Trophoblast cell (in vitro differentiated cells and primary cell): ENCODE results near the gene CCN6.

Source experiments
- DNase-seq, 2 donors: peaks; one replicate each; pipeline ENCODE4 v3.0.0-alpha.2; 2016
- H2AFZ ChIP-seq: 2 replicates; pipeline ENCODE4 v1.6.1; 2013; ENCODE audit warnings: low read length, moderate library complexity, mild to moderate bottlenecking; ENCODE audit not compliant: insufficient read depth, poor library complexity
- H2AK5ac ChIP-seq: 2 replicates; pipeline ENCODE4 v1.6.1; 2013; ENCODE audit warnings: mild to moderate bottlenecking, low read length
- H2BK120ac ChIP-seq: 2 replicates; pipeline ENCODE4 v1.6.1; 2013; ENCODE audit warnings: low read length, mild to moderate bottlenecking, moderate library complexity; ENCODE audit not compliant: insufficient read depth, poor library complexity
- H2BK12ac ChIP-seq: 2 replicates; pipeline ENCODE4 v1.6.1; 2013; ENCODE audit warnings: mild to moderate bottlenecking, low read length, moderate library complexity
- H2BK5ac ChIP-seq: 2 replicates; pipeline ENCODE4 v1.6.1; 2013; ENCODE audit warnings: low read length, low read depth, moderate library complexity, mild to moderate bottlenecking; ENCODE audit not compliant: poor library complexity
- H3K14ac ChIP-seq: 2 replicates; pipeline ENCODE4 v1.6.1; 2013; ENCODE audit warnings: mild to moderate bottlenecking, low read length
- H3K18ac ChIP-seq: 2 replicates; pipeline ENCODE4 v1.6.1; 2013; ENCODE audit warnings: mild to moderate bottlenecking, low read length
- H3K23ac ChIP-seq: 2 replicates; pipeline ENCODE4 v1.6.1; 2013; ENCODE audit warnings: low read length
- H3K27ac ChIP-seq: 2 replicates; pipeline ENCODE4 v1.5.1; 2013; ENCODE audit warnings: low read depth, mild to moderate bottlenecking, inconsistent platforms, low read length, moderate library complexity
- H3K27me3 ChIP-seq: 2 replicates; pipeline ENCODE4 v1.6.1; 2013; ENCODE audit warnings: inconsistent platforms, mild to moderate bottlenecking, low read length, moderate library complexity; ENCODE audit not compliant: insufficient read depth
- H3K36me3 ChIP-seq, 2 experiments: 1 replicate in 1 of 2; 2 replicates in 1 of 2; pipeline ENCODE4 v1.6.1; 2013; ENCODE audit warnings: low read length in 2 of 2, mild to moderate bottlenecking in 2 of 2, moderate library complexity in 1 of 2; ENCODE audit not compliant: insufficient read depth in 2 of 2, control insufficient read depth in 1 of 2
- H3K4ac ChIP-seq: 2 replicates; pipeline ENCODE4 v1.6.1; 2013; ENCODE audit warnings: low read depth, mild to moderate bottlenecking, low read length, moderate library complexity
- H3K4me1 ChIP-seq, 2 experiments: 1 replicate in 1 of 2; 2 replicates in 1 of 2; pipeline ENCODE4 v1.6.1; 2013; ENCODE audit warnings: low read length in 2 of 2, mild to moderate bottlenecking in 2 of 2, moderate library complexity in 1 of 2; ENCODE audit not compliant: insufficient read depth in 2 of 2, control insufficient read depth in 1 of 2
- H3K4me2 ChIP-seq: 2 replicates; pipeline ENCODE4 v1.6.1; 2013; ENCODE audit warnings: inconsistent platforms, mild to moderate bottlenecking, low read length, moderate library complexity
- H3K4me3 ChIP-seq: 2 replicates; pipeline ENCODE4 v1.5.1; 2013; ENCODE audit warnings: mild to moderate bottlenecking, low read depth, low read length, inconsistent platforms
- H3K79me1 ChIP-seq: one replicate; pipeline ENCODE4 v1.6.1; 2013; ENCODE audit warnings: low read length
- H3K79me2 ChIP-seq: 2 replicates; pipeline ENCODE4 v1.6.1; 2013; ENCODE audit warnings: low read length, mild to moderate bottlenecking; ENCODE audit not compliant: control insufficient read depth, insufficient read depth, poor library complexity
- H3K9ac ChIP-seq: 2 replicates; pipeline ENCODE4 v1.6.1; 2013; ENCODE audit warnings: mild to moderate bottlenecking, low read length
- H3K9me3 ChIP-seq: 2 replicates; pipeline ENCODE4 v1.6.1; 2013; ENCODE audit warnings: low read depth, mild to moderate bottlenecking, control low read depth, inconsistent platforms, low read length; ENCODE audit not compliant: insufficient read depth
- H4K12ac ChIP-seq: 2 replicates; pipeline ENCODE4 v1.6.1; 2013; ENCODE audit warnings: low read depth, mild to moderate bottlenecking, low read length, moderate library complexity
- H4K8ac ChIP-seq: 2 replicates; pipeline ENCODE4 v1.6.1; 2013; ENCODE audit warnings: low read depth, mild to moderate bottlenecking, low read length, moderate library complexity
- H4K91ac ChIP-seq: one replicate; pipeline ENCODE4 v1.6.1; 2013; ENCODE audit warnings: low read depth, mild to moderate bottlenecking, low read length, moderate library complexity
- WGBS: extraction: QIAGEN DNeasy Blood & Tissue Kit; methylation state at CpG from one replicate; pipeline ENCODE4 v1.1.7; 2013; ENCODE audit warnings: missing lambda C conversion rate; ENCODE audit not compliant: insufficient read length, insufficient coverage; ENCODE audit errors: extremely low coverage; 5-methylcytosine and 5-hydroxymethylcytosine counted together

CCN6 gene

DNA sequence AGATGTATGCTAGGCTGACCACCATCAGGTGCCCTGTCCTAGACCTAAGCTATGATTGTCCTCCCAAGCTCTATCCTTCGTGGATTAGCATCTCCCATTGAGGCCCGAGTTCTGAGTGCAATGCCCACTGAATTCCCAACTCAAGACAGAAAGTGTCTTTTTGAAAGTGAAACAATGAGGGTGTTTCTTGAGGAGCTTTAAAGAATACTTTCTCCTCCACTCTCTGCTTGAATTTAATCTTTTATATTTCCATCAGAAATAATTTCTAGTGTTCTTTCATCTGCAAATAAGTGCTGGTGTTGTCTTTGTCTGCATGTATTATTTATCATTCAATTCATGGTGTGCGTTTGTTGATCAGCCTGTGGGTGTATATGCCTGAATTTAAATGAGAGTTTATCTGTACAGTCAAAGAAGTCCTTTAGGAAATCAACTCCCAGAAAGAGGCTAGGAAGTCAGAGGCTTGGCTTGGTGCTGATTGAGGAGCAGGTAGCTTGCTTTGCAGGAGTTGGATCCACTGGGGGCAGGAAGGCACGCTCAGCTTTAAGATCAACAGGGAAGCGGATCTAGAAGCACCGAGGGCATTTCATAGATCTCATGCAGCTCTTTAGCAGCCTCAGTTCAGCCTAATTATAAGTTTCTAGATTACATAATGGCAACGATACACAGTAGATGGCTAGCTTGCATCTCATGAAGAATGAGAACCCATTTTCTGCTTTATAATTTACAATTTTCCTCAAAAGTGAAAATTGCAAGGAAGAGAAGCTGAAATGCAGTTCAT lies 36.0 kb upstream of the CCN6 start:
- H3K79me2 ChIP-seq: no peaks in the 10 kb centered on the region
- no peak overlapping the region for H3K23ac ChIP-seq
- no peak overlapping the region for H3K4me3 ChIP-seq
- H3K9ac ChIP-seq: no peak overlapping the region
- no peaks in the 10 kb centered on the region for H3K4me1 ChIP-seq
- no peaks in the 10 kb centered on the region for H3K79me1 ChIP-seq
- no peak overlapping the region for H4K12ac ChIP-seq
- no peak overlapping the region for H3K27ac ChIP-seq
- no peak overlapping the region for H4K91ac ChIP-seq
- no peak overlapping the region for H3K14ac ChIP-seq
- H2BK5ac ChIP-seq: no peak overlapping the region
- H2BK12ac ChIP-seq: no peak overlapping the region
- DNase-seq: no peak
- no peaks in the 10 kb centered on the region for H3K36me3 ChIP-seq
- no peaks in the 10 kb centered on the region for H3K9me3 ChIP-seq
- no peak overlapping the region for H2AFZ ChIP-seq
- no peak overlapping the region for H3K4me2 ChIP-seq
- H2BK120ac ChIP-seq: no peak overlapping the region
- whole genome bisulfite sequencing: no CpG with 5 or more reads among the region's 7 CpGs
- no peak overlapping the region for H3K4ac ChIP-seq
- no peak overlapping the region for H3K18ac ChIP-seq
- H4K8ac ChIP-seq: no peak overlapping the region
- H3K27me3 ChIP-seq: no peaks in the 10 kb centered on the region
- no peak overlapping the region for H2AK5ac ChIP-seq

GRCh38 chr6:112018619-112019416 lies 35.1 kb upstream of the CCN6 start:
- Histone ChIP-seq H3K4me2 (no peak overlapping the region), H3K79me1 (no peaks in the 10 kb centered on the region), H2AK5ac (no peak overlapping the region), H4K12ac (no peak overlapping the region), H3K9ac (no peak overlapping the region), H2AFZ (no peak overlapping the region), H3K9me3 (peaks cover 1% of the 10 kb centered on the region), H3K79me2 (no peaks in the 10 kb centered on the region), H2BK5ac (no peak overlapping the region), H3K36me3 (no peaks in the 10 kb centered on the region), H2BK120ac (no peak overlapping the region), H3K27me3 (no peaks in the 10 kb centered on the region), H3K23ac (no peak overlapping the region), H3K18ac (no peak overlapping the region), H3K14ac (no peak overlapping the region), H3K4ac (no peak overlapping the region), H4K91ac (no peak overlapping the region), H3K27ac (no peak overlapping the region), H4K8ac (no peak overlapping the region), H2BK12ac (no peak overlapping the region), H3K4me1 (no peaks in the 10 kb centered on the region), H3K4me3 (no peak overlapping the region)
- no CpG with 5 or more reads among the region's 12 CpGs for WGBS
- DNase-seq: no peak

DNA sequence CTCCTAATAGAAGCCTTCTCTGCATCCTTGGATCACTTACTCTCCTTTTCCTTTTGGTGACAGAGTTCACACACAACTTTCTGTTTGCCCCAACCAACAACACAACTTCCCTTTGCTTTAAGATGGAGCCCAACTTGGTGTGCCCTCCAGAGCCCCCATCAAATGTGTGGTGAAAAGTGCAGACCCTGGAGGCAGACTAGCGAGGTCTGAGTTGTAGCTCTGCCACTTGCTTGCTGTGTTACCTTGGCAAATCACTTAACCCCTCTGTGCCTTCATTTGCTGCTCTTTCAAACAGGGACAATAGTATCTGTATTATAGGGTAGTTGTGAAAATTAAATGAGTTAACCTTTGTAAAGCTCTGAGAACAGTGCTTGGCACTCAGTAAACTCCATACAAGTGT lies 34.3 kb upstream of the CCN6 start:
- no peak overlapping the region for H2AFZ ChIP-seq
- H4K8ac ChIP-seq: no peak overlapping the region
- no peak overlapping the region for H3K18ac ChIP-seq
- H3K9me3 ChIP-seq: peaks cover 5% of the 10 kb centered on the region
- H2BK12ac ChIP-seq: no peak overlapping the region
- H3K27ac ChIP-seq: no peak overlapping the region
- H3K9ac ChIP-seq: no peak overlapping the region
- no peak overlapping the region for H3K23ac ChIP-seq
- no peaks in the 10 kb centered on the region for H3K4me1 ChIP-seq
- no peaks in the 10 kb centered on the region for H3K79me2 ChIP-seq
- no peak overlapping the region for H2BK5ac ChIP-seq
- H3K4me3 ChIP-seq: no peak overlapping the region
- H3K4ac ChIP-seq: no peak overlapping the region
- no peak overlapping the region for H2BK120ac ChIP-seq
- H4K91ac ChIP-seq: no peak overlapping the region
- no peak overlapping the region for H3K4me2 ChIP-seq
- H3K27me3 ChIP-seq: no peaks in the 10 kb centered on the region
- no peak for DNase-seq
- H2AK5ac ChIP-seq: no peak overlapping the region
- no peaks in the 10 kb centered on the region for H3K79me1 ChIP-seq
- WGBS: no CpG with 5 or more reads among the region's 1 CpG
- no peaks in the 10 kb centered on the region for H3K36me3 ChIP-seq
- no peak overlapping the region for H3K14ac ChIP-seq
- no peak overlapping the region for H4K12ac ChIP-seq

DNA sequence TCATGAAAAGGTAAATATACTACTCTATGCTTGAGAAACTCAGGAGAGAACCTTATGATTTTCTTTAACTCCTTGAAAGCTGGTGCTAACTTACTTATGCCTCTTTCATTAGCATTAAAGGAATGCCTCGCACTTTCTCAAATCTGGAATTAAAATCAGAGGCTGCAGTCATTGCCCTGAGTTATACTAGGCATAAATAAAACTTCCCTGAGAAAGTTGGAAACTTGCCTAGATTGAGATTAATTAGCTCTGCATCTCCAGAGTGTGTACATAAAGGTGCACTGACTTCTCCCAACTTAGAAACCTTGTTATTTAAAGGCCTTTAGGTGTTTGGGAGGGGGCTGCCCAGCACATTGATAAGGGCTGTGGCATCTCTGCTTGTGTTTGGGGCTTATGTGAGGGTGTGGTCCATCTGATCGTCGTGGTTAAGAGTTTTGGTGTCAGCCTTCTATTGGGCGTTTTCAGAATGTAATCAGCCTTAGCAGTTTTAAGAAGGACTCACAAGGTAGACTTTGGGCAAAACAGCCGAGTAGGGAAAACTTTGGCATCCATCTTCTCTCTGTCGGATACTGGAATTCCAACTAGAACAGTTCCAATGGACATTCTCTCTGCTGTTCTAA lies 32.1 kb upstream of the CCN6 start:
- Histone ChIP-seq H4K12ac (no peak overlapping the region), H3K27me3 (no peaks in the 10 kb centered on the region), H3K9me3 (peaks cover 5% of the 10 kb centered on the region), H3K27ac (no peak overlapping the region), H2AFZ (no peak overlapping the region), H3K79me1 (no peaks in the 10 kb centered on the region), H2AK5ac (no peak overlapping the region), H3K4me1 (no peaks in the 10 kb centered on the region), H3K18ac (no peak overlapping the region), H3K4ac (no peak overlapping the region), H2BK120ac (no peak overlapping the region), H3K14ac (no peak overlapping the region), H3K79me2 (no peaks in the 10 kb centered on the region), H4K91ac (no peak overlapping the region), H2BK5ac (no peak overlapping the region), H3K36me3 (no peaks in the 10 kb centered on the region), H2BK12ac (no peak overlapping the region), H3K9ac (no peak overlapping the region), H3K23ac (no peak overlapping the region), H3K4me2 (no peak overlapping the region), H4K8ac (no peak overlapping the region), H3K4me3 (no peak overlapping the region)
- DNase-seq: no peak
- no CpG with 5 or more reads among the region's 6 CpGs for WGBS
